Testis (tissue), 3 donors: ENCODE measurements around the gene CCDC14. TPM values are rescaled to one million over a fixed set of nuclear protein-coding genes. Genes with fewer than 3 reads are reported as not detected.

ENCODE experiments used
- DNase-seq: peaks from one replicate; pipeline ENCODE4 v3.0.0-alpha.2; 2019
- H3K27ac ChIP-seq, 2 donors: fragments of 200-600 bp; sonication (generic); one replicate each; pipeline ENCODE4 v1.5.1; 2019
- H3K27me3 ChIP-seq: fragments of 200-600 bp; sonication (generic); one replicate; pipeline ENCODE4 v1.5.1; 2019
- H3K36me3 ChIP-seq: fragments of 200-600 bp; sonication (generic); one replicate; pipeline ENCODE4 v1.5.1; 2017; ENCODE audit warnings: low read depth; ENCODE audit errors: missing control alignments
- H3K4me1 ChIP-seq: fragments of 200-600 bp; sonication (generic); one replicate; pipeline ENCODE4 v1.5.1; 2019
- H3K4me3 ChIP-seq, 2 donors: fragments of 200-600 bp; sonication (generic); one replicate each; pipeline ENCODE4 v1.5.1; 2017 to 2019
- H3K9me3 ChIP-seq: fragments of 200-600 bp; sonication (generic); one replicate; pipeline ENCODE4 v1.5.1; 2017
- POLR2A ChIP-seq: fragments of 450-650 bp; IDR thresholded peaks from one replicate; pipeline ENCODE4 v1.6.1; 2017; ENCODE audit warnings: antibody characterized with exemption, mild to moderate bottlenecking, moderate library complexity
- WGBS, 2 donors: methylation state at CpG; one replicate each; pipeline ENCODE4 v1.1.5; 2018; 5-methylcytosine and 5-hydroxymethylcytosine counted together
- intact Hi-C: fragments of 100-400 bp; cut with DNase I; formaldehyde crosslinking; loops from one replicate; pipeline ENCODE4 v1.15.1; 2023; ENCODE audit warnings: low total_unique reads
- polyA plus RNA-seq: library from polyadenylated mRNA; stranded (reverse); fragments of 350-450 nt; fragmentation: Illumina TruSeq; extraction: RNeasy Lipid Tissue Mini Kit (QIAGEN cat#74804); gene quantifications from one replicate; pipeline ENCODE4 v1.2.3, GENCODE V29; 2014; ENCODE audit warnings: low read depth, low replicate concordance; ENCODE audit not compliant: insufficient read depth
- total RNA-seq, 2 donors: library from RNA; depleted of rRNA; stranded (reverse); fragments of >200 nt; gene quantifications; one replicate each; pipeline ENCODE4 v1.2.3, GENCODE V29; 2016
- TF ChIP-seq, protein P1 (sequence below), 3 experiments: fragments of 450-650 bp in 2 of 3; fragments of 200-600 bp in 1 of 3; sonication (generic) in 1 of 3; IDR thresholded peaks; one replicate each; pipeline ENCODE4 v1.5.1; 2016 to 2019; ENCODE audit warnings: antibody characterized with exemption in 3 of 3, mild to moderate bottlenecking in 2 of 3, moderate library complexity in 1 of 3

CCDC14 gene
- total and polyA plus RNA-seq, 3 donors from 2014 or later, result 33.3 to 101 (median 63.7) TPM

DNA sequence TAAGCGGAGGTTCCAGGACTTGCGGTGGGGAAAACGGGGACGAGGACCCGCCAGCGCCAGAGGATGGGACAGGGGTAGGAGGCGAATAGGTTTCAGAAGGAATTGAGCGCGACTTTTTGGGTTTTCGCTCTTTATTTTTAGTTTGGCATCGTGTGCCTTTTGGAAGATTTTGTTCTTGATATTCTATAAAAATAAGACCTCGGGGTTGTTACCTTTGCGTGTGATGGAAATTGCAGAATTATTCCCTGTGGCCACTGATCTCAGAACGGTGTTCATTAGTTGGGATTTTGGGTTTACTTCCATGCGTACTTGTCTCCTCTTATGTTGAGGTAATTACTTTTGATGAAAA lies 453 bp upstream of the CCDC14 start:
- Histone ChIP-seq H3K27ac (peak overlapping the region; percentile 70 to 89), H3K36me3 (no peaks in the 10 kb centered on the region), H3K27me3 (no peaks in the 10 kb centered on the region), H3K4me3 (peak overlapping the region; percentile 78 to 92), H3K9me3 (no peaks in the 10 kb centered on the region), H3K4me1 (peaks cover 4% of the 10 kb centered on the region)
- WGBS, 2 donors, result 3 to 4% methylated on average over 15 of the region's 15 CpGs
- no peak for DNase-seq
- intact Hi-C loops, result no loop called here
- TF ChIP-seq, protein P1, sequence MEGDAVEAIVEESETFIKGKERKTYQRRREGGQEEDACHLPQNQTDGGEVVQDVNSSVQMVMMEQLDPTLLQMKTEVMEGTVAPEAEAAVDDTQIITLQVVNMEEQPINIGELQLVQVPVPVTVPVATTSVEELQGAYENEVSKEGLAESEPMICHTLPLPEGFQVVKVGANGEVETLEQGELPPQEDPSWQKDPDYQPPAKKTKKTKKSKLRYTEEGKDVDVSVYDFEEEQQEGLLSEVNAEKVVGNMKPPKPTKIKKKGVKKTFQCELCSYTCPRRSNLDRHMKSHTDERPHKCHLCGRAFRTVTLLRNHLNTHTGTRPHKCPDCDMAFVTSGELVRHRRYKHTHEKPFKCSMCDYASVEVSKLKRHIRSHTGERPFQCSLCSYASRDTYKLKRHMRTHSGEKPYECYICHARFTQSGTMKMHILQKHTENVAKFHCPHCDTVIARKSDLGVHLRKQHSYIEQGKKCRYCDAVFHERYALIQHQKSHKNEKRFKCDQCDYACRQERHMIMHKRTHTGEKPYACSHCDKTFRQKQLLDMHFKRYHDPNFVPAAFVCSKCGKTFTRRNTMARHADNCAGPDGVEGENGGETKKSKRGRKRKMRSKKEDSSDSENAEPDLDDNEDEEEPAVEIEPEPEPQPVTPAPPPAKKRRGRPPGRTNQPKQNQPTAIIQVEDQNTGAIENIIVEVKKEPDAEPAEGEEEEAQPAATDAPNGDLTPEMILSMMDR (IDR thresholded peaks at IDR 0.05), result no peak
- TF ChIP-seq POLR2A, result no peak

DNA sequence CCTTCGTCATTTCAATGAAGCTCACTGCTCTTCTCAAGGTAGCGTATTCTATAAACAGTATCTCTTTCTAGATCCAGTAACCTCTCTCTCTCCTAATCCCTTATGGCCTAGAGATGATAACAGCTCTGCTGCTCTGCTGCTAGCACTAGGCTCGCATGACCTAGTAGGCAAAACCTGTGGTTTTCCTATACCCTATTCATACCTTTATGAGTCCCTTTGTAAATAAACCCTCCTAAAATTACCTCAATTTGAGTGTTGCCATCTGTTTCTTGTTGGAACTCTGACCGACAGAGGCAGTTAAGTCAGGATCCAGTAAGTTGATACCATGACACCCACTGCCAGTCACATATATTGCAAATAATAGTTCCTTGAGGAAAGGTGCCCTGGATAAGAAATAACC lies 7.3 kb downstream of the CCDC14 start:
- Histone ChIP-seq H3K4me1 (no peaks in the 10 kb centered on the region), H3K36me3 (no peaks in the 10 kb centered on the region), H3K27me3 (no peaks in the 10 kb centered on the region), H3K4me3 (no peak overlapping the region), H3K27ac (no peak overlapping the region), H3K9me3 (no peaks in the 10 kb centered on the region)
- 97 to 99% methylated on average over 4 of the region's 4 CpGs for WGBS, 2 donors
- intact Hi-C loops, result no loop called here
- no peak for TF ChIP-seq POLR2A
- TF ChIP-seq, protein P1 (IDR thresholded peaks at IDR 0.05), result no peak
- no peak for DNase-seq

DNA sequence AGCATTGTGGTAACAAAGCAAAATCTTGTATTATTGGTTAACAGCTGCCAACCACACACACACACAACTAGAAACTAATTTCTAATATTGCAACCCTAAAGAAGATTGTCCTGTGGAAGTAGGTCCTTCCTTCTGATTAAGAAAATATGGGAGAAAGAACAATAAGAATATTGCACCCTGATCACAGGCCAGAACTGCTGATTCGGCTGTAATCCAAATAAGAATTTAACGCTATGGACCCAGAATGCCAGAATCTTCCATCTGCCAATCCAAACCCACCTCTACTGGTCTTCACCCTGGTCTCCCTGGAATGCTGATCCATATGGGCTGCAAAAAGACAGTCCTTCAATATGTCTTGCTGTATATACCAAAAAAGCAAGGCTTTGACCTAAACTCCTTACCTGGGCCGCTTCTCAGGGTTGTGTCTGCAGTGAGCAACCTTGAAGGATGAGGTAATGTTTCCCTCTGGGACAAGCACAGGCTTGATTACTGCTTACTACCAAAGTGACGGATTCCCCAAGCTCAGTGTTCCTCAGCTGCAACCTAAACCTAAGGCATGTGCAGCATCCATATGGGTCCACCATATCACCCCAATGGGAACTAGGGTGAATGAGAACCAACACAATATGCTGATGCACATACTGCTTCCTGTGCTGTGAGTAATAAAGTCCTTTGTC lies 8.0 kb downstream of the CCDC14 start:
- intact Hi-C loops, result no loop called here
- Histone ChIP-seq H3K27me3 (no peaks in the 10 kb centered on the region), H3K4me1 (no peaks in the 10 kb centered on the region), H3K4me3 (no peak overlapping the region), H3K9me3 (no peaks in the 10 kb centered on the region), H3K36me3 (no peaks in the 10 kb centered on the region), H3K27ac (no peak overlapping the region)
- DNase-seq, result no peak
- TF ChIP-seq, protein P1 (IDR thresholded peaks at IDR 0.05), result no peak
- TF ChIP-seq POLR2A, result no peak
- 97% methylated on average over 4 of the region's 4 CpGs for WGBS, 2 donors

DNA sequence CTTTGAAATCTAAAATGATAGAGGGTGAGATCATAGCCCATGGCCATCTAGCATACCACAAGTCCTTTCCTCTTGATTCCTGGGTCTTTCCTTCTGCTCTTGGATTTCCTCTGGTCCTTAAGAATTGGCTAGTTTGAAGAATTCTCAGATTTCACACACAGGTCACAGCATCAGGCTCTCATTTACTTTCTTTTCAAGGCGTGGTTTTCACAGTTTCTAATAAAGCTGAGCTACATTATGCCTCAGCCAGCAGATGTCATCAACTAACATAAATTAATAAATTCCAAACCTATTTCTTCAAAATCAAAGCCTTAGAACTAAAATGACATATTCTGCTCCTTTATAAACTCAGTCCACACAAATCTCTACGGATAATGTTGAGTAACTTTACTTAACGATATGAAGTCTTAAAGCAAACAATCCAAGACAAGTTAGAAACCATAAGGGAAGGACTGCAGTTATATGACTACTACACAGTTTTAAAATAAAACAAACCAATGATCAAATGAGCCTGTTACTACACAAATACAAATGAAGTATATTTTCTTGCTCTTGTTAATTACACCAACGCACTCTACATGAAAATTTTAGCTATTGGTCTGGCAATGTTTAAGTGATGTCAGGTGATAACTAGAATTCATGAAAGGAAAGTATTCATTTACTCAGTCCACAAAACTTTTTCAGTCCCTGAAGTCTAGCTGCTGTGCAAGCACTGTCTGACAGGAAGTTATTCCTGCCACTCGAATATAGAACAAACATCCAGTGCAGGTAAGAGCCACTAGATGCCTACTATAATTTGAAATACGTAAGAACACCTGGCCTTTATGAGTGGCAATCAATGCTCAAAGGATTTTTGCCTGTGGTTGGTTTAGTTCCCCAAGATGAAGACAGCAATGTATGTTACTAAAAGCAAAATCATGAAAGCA lies 9.2 kb downstream of the CCDC14 start:
- no peaks in the 10 kb centered on the region for H3K4me1 ChIP-seq
- no peaks in the 10 kb centered on the region for H3K9me3 ChIP-seq
- H3K27ac ChIP-seq, result no peak overlapping the region
- WGBS, 2 donors, result 86 to 93% methylated on average over 6 of the region's 6 CpGs
- no peaks in the 10 kb centered on the region for H3K36me3 ChIP-seq
- no peak for TF ChIP-seq POLR2A
- TF ChIP-seq, protein P1 (IDR thresholded peaks at IDR 0.05), result no peak
- no peak overlapping the region for H3K4me3 ChIP-seq
- no peaks in the 10 kb centered on the region for H3K27me3 ChIP-seq
- no peak for DNase-seq
- intact Hi-C loops, result no loop called here
